Peyer's patch (tissue), 4 donors: ENCODE data around the gene ADPRM. TPM values are rescaled to one million over a fixed set of nuclear protein-coding genes. Genes with fewer than 3 reads are reported as not detected.
A peak's percentile ranks its signal among the peaks of the same experiment; 100 is the strongest.
"Not testable (repeated sequence)": the region's sequence is repeated elsewhere in the genome, so short reads cannot be mapped to it uniquely, and the experiment has no call there.

ENCODE experiments used
- DNase-seq, 3 donors: peaks; one replicate each; pipeline ENCODE4 v3.0.0-alpha.2; 2017 to 2019
- H3K27ac ChIP-seq, 4 donors: fragments of 200-600 bp; sonication (generic); one replicate each; pipeline ENCODE4 v1.5.1; 2016 to 2019
- H3K27me3 ChIP-seq, 2 donors: fragments of 200-600 bp; sonication (generic); one replicate each; pipeline ENCODE4 v1.5.1; 2019
- H3K36me3 ChIP-seq, 3 donors: fragments of 200-600 bp; sonication (generic); one replicate each; pipeline ENCODE4 v1.5.1; 2016 to 2019
- H3K4me1 ChIP-seq, 4 donors: fragments of 200-600 bp; sonication (generic); one replicate each; pipeline ENCODE4 v1.5.1; 2016 to 2019
- H3K4me3 ChIP-seq, 4 donors: fragments of 200-600 bp; sonication (generic); 1 replicate in 3 of 4; 2 replicates in 1 of 4; pipeline ENCODE4 v1.5.1; 2016 to 2019; ENCODE audit warnings: mild to moderate bottlenecking in 1 of 4
- H3K9me3 ChIP-seq, 4 donors: fragments of 200-600 bp; sonication (generic); one replicate each; pipeline ENCODE4 v1.5.1; 2016 to 2019; ENCODE audit warnings: mild to moderate bottlenecking in 1 of 4
- CTCF ChIP-seq, 6 experiments: fragments of 450-650 bp in 4 of 6; fragments of 200-600 bp in 2 of 6; sonication (generic) in 1 of 6; IDR thresholded peaks; one replicate each; pipeline ENCODE4 v1.5.1; 2017 to 2019; ENCODE audit warnings: antibody characterized with exemption in 6 of 6, mild to moderate bottlenecking in 3 of 6, moderate library complexity in 1 of 6
- POLR2A ChIP-seq, 2 donors: fragments of 450-650 bp; IDR thresholded peaks; one replicate each; pipeline ENCODE4 v1.5.1; 2017; ENCODE audit warnings: antibody characterized with exemption in 2 of 2, mild to moderate bottlenecking in 2 of 2, moderate library complexity in 2 of 2
- total RNA-seq, 4 donors: library from RNA; depleted of rRNA; stranded (reverse); fragments of >200 nt; gene quantifications; one replicate each; pipeline ENCODE4 v1.1.0, GENCODE V29; 2016

ADPRM gene
- total RNA-seq, 4 donors from 2014 or later, result 6.5 to 20.6 (median 14.0) TPM

GRCh38 chr17:10729334-10730193 lies 32.2 kb downstream of the ADPRM start, which contains the start of gene TMEM220:
Gene TMEM220 (minus strand): TSS chr17:10730023. CDS start chr17:10729851, 172 bp downstream.
- H3K4me1 ChIP-seq, result peaks cover 0 to 25% (median 8%) of the 10 kb centered on the region in 4 donors
- TF ChIP-seq POLR2A (IDR thresholded peaks at IDR 0.05) (peak; percentile 41 to 66), CTCF (IDR thresholded peaks at IDR 0.05) (peak in 1 of 6 experiments; percentile 3)
- DNase-seq, result peak; percentile 70 to 86 (median 83)
- H3K27me3 ChIP-seq, result no peaks in the 10 kb centered on the region
- H3K4me3 ChIP-seq, result peak within 1 kb of the TSS; percentile 67 to 70 (median 68)
- H3K27ac ChIP-seq, result peak within 1 kb of the TSS; percentile 78 to 93 (median 90)
- H3K36me3 ChIP-seq, result no peaks in the 10 kb centered on the region
- H3K9me3 ChIP-seq, result no peaks in the 10 kb centered on the region

- H3K4me3 ChIP-seq, result peak overlapping the region; percentile 67 to 70 (median 68)
- H3K4me1 ChIP-seq, result peaks cover 0 to 19% (median 8%) of the 10 kb centered on the region in 4 donors
- H3K36me3 ChIP-seq, H3K27me3 ChIP-seq, H3K9me3 ChIP-seq: not testable (repeated sequence)
- H3K27ac ChIP-seq, result peak overlapping the region; percentile 78 to 93 (median 90)
- peak in 1 of 3 donors; percentile 48 for DNase-seq
These were observed 32.9 kb downstream of the ADPRM start for GRCh38 chr17:10730247-10730646.

- peak overlapping the region in 2 of 4 donors; percentile 67 to 68 for H3K4me3 ChIP-seq
- TF ChIP-seq POLR2A (IDR thresholded peaks at IDR 0.05), result no peak
- TF ChIP-seq CTCF (IDR thresholded peaks at IDR 0.05), result no peak
- no peaks in the 10 kb centered on the region for H3K36me3 ChIP-seq
- no peaks in the 10 kb centered on the region for H3K9me3 ChIP-seq
- peaks cover 0 to 16% (median 8%) of the 10 kb centered on the region in 4 donors for H3K4me1 ChIP-seq
- no peaks in the 10 kb centered on the region for H3K27me3 ChIP-seq
- no peak for DNase-seq
- peak overlapping the region in 3 of 4 donors; percentile 88 to 93 (median 92) for H3K27ac ChIP-seq
These were observed 34.0 kb downstream of the ADPRM start for GRCh38 chr17:10731408-10731879.

GRCh38 chr17:10732121-10732520 lies 34.7 kb downstream of the ADPRM start:
- peaks cover 0 to 16% (median 8%) of the 10 kb centered on the region in 4 donors for H3K4me1 ChIP-seq
- H3K27me3 ChIP-seq, H3K4me3 ChIP-seq, H3K9me3 ChIP-seq, H3K36me3 ChIP-seq, H3K27ac ChIP-seq: not testable (repeated sequence)
- DNase-seq, result peak in 1 of 3 donors; percentile 36

- TF ChIP-seq CTCF (IDR thresholded peaks at IDR 0.05) (no peak), POLR2A (IDR thresholded peaks at IDR 0.05) (peak in 1 of 2 donors; percentile 72)
- Histone ChIP-seq H3K4me1 (peaks cover 0 to 28% (median 12%) of the 10 kb centered on the region in 4 donors), H3K4me3 (no peak overlapping the region), H3K9me3 (no peaks in the 10 kb centered on the region), H3K27me3 (no peaks in the 10 kb centered on the region), H3K36me3 (no peaks in the 10 kb centered on the region), H3K27ac (peak overlapping the region in 3 of 4 donors; percentile 53 to 85 (median 70))
- DNase-seq, result peak in 2 of 3 donors; percentile 80 to 89
These were observed 36.3 kb downstream of the ADPRM start for GRCh38 chr17:10733666-10734065.

GRCh38 chr17:10735251-10735650 lies 37.9 kb downstream of the ADPRM start:
- Histone ChIP-seq H3K4me3 (no peak overlapping the region), H3K4me1 (peaks cover 0 to 29% (median 10%) of the 10 kb centered on the region in 4 donors), H3K27me3 (no peaks in the 10 kb centered on the region), H3K27ac (no peak overlapping the region), H3K36me3 (no peaks in the 10 kb centered on the region), H3K9me3 (no peaks in the 10 kb centered on the region)
- peak in 1 of 3 donors; percentile 39 for DNase-seq
- TF ChIP-seq CTCF (IDR thresholded peaks at IDR 0.05) (no peak), POLR2A (IDR thresholded peaks at IDR 0.05) (no peak)
